Measurements from ENCODE around the gene STARD9. TPM values are rescaled to one million over a fixed set of nuclear protein-coding genes. Genes with fewer than 3 reads are reported as not detected.

The STARD9 gene
- total and polyA plus RNA-seq, 4 donors: 2.4 to 27.6 (median 10.8) TPM

GRCh38 chr15:42731461-42731860 is 156.1 kb downstream of the STARD9 start:
- H3K9me3 ChIP-seq (ENCODE audit: control insufficient read depth in 4 of 4, insufficient read depth in 3 of 4, low read length in 3 of 4): no peaks in the 10 kb centered on the region
- H3K4me3 ChIP-seq: no peak overlapping the region
- H3K27ac ChIP-seq (ENCODE audit: low read depth in 1 of 2, low read length in 1 of 2): no peak overlapping the region
- no peak for TF ChIP-seq CTCF (IDR thresholded peaks at IDR 0.05; ENCODE audit: control extremely low read depth, extremely low read depth)
- no peak for DNase-seq
- 84 to 89% methylated on average over 6 of the region's 6 CpGs for WGBS, 2 donors
- no peaks in the 10 kb centered on the region for H3K27me3 ChIP-seq (ENCODE audit: control insufficient read depth in 3 of 3, insufficient read depth in 3 of 3, low read length in 2 of 3)
- ATAC-seq (ENCODE audit: insufficient read depth, low FRiP score): no peak
- peaks cover 12 to 72% (median 59%) of the 10 kb centered on the region in 4 donors for H3K36me3 ChIP-seq (ENCODE audit: control insufficient read depth in 4 of 4, insufficient read depth in 4 of 4, low read length in 4 of 4)
- peaks cover 0 to 11% (median 4%) of the 10 kb centered on the region in 5 donors for H3K4me1 ChIP-seq (ENCODE audit: control insufficient read depth in 5 of 5, insufficient read depth in 5 of 5, low read length in 5 of 5)
- H3K9ac ChIP-seq (ENCODE audit: insufficient read depth in 1 of 2, low read length in 2 of 2): no peak overlapping the region

GRCh38 chr15:42732095-42732827 is 156.9 kb downstream of the STARD9 start:
- peaks cover 7 to 69% (median 53%) of the 10 kb centered on the region in 4 donors for H3K36me3 ChIP-seq (ENCODE audit: control insufficient read depth in 4 of 4, insufficient read depth in 4 of 4, low read length in 4 of 4)
- TF ChIP-seq CTCF (IDR thresholded peaks at IDR 0.05; ENCODE audit: control extremely low read depth, extremely low read depth): no peak

GRCh38 chr15:42733027-42733426 is 157.6 kb downstream of the STARD9 start:
- 94 to 98% methylated on average over 11 of the region's 11 CpGs for WGBS, 2 donors
- Histone ChIP-seq H3K4me3 (no peak overlapping the region), H3K36me3 (ENCODE audit: control insufficient read depth in 4 of 4, insufficient read depth in 4 of 4, low read length in 4 of 4) (peaks cover 7 to 63% (median 50%) of the 10 kb centered on the region in 4 donors), H3K9me3 (ENCODE audit: control insufficient read depth in 4 of 4, insufficient read depth in 3 of 4, low read length in 3 of 4) (no peaks in the 10 kb centered on the region), H3K9ac (ENCODE audit: insufficient read depth in 1 of 2, low read length in 2 of 2) (no peak overlapping the region), H3K27me3 (ENCODE audit: control insufficient read depth in 3 of 3, insufficient read depth in 3 of 3, low read length in 2 of 3) (no peaks in the 10 kb centered on the region), H3K27ac (ENCODE audit: low read depth in 1 of 2, low read length in 1 of 2) (no peak overlapping the region), H3K4me1 (ENCODE audit: control insufficient read depth in 5 of 5, insufficient read depth in 5 of 5, low read length in 5 of 5) (peaks cover 0 to 17% (median 4%) of the 10 kb centered on the region in 5 donors)
- TF ChIP-seq CTCF (IDR thresholded peaks at IDR 0.05; ENCODE audit: control extremely low read depth, extremely low read depth): no peak
- no peak for ATAC-seq (ENCODE audit: insufficient read depth, low FRiP score)
- DNase-seq: no peak

More at GRCh38 chr15:42732095-42732827, 156.9 kb downstream of the STARD9 start:
- 88 to 89% methylated on average over 15 of the region's 15 CpGs for WGBS, 2 donors
- Histone ChIP-seq H3K27me3 (ENCODE audit: control insufficient read depth in 3 of 3, insufficient read depth in 3 of 3, low read length in 2 of 3) (no peaks in the 10 kb centered on the region), H3K27ac (ENCODE audit: low read depth in 1 of 2, low read length in 1 of 2) (no peak overlapping the region), H3K9me3 (ENCODE audit: control insufficient read depth in 4 of 4, insufficient read depth in 3 of 4, low read length in 3 of 4) (no peaks in the 10 kb centered on the region), H3K4me1 (ENCODE audit: control insufficient read depth in 5 of 5, insufficient read depth in 5 of 5, low read length in 5 of 5) (peaks cover 0 to 12% (median 4%) of the 10 kb centered on the region in 5 donors), H3K4me3 (no peak overlapping the region), H3K9ac (ENCODE audit: insufficient read depth in 1 of 2, low read length in 2 of 2) (no peak overlapping the region)
- no peak for ATAC-seq (ENCODE audit: insufficient read depth, low FRiP score)
- no peak for DNase-seq

Data from lung (tissue), 12 donors.